Measurements from ENCODE around the gene MYH11. TPM values are rescaled to one million over a fixed set of nuclear protein-coding genes. Genes with fewer than 3 reads are reported as not detected.

Gene MYH11
- total RNA-seq, 1 donor from 2014 or later, result not detected

- TF ChIP-seq CTCF (conservative IDR thresholded peaks at IDR 0.05; ENCODE audit: low read depth, low read length), result no peak
- no peak overlapping the region for H3K4me3 ChIP-seq (ENCODE audit: low read depth, low read length)
- no peak for DNase-seq (ENCODE audit: low read depth)
These were observed 87.6 kb downstream of the MYH11 start for GRCh38 chr16:15769239-15769638.

GRCh38 chr16:15768201-15768600 lies 88.6 kb downstream of the MYH11 start:
- no peak overlapping the region for H3K4me3 ChIP-seq (ENCODE audit: low read depth, low read length)
- DNase-seq (ENCODE audit: low read depth), result no peak
- no peak for TF ChIP-seq CTCF (conservative IDR thresholded peaks at IDR 0.05; ENCODE audit: low read depth, low read length)

GRCh38 chr16:15766918-15767317 lies 89.9 kb downstream of the MYH11 start:
- no peak for TF ChIP-seq CTCF (conservative IDR thresholded peaks at IDR 0.05; ENCODE audit: low read depth, low read length)
- no peak overlapping the region for H3K4me3 ChIP-seq (ENCODE audit: low read depth, low read length)
- no peak for DNase-seq (ENCODE audit: low read depth)

GRCh38 chr16:15765880-15766279 lies 90.9 kb downstream of the MYH11 start:
- no peak for DNase-seq (ENCODE audit: low read depth)
- TF ChIP-seq CTCF (conservative IDR thresholded peaks at IDR 0.05; ENCODE audit: low read depth, low read length), result peak; percentile 85
- no peak overlapping the region for H3K4me3 ChIP-seq (ENCODE audit: low read depth, low read length)

- no peak for DNase-seq (ENCODE audit: low read depth)
- no peak overlapping the region for H3K4me3 ChIP-seq (ENCODE audit: low read depth, low read length)
- no peak for TF ChIP-seq CTCF (conservative IDR thresholded peaks at IDR 0.05; ENCODE audit: low read depth, low read length)
These were observed 91.7 kb downstream of the MYH11 start for GRCh38 chr16:15765116-15765515.

GRCh38 chr16:15764112-15764511 lies 92.7 kb downstream of the MYH11 start:
- H3K4me3 ChIP-seq (ENCODE audit: low read depth, low read length), result no peak overlapping the region
- no peak for TF ChIP-seq CTCF (conservative IDR thresholded peaks at IDR 0.05; ENCODE audit: low read depth, low read length)
- DNase-seq (ENCODE audit: low read depth), result no peak

GRCh38 chr16:15760129-15760528 lies 96.7 kb downstream of the MYH11 start:
- no peak for TF ChIP-seq CTCF (conservative IDR thresholded peaks at IDR 0.05; ENCODE audit: low read depth, low read length)
- H3K4me3 ChIP-seq (ENCODE audit: low read depth, low read length), result no peak overlapping the region
- no peak for DNase-seq (ENCODE audit: low read depth)

All from epithelial cell of proximal tubule (primary cell).